Trophoblast cell (in vitro differentiated cells and primary cell): Measurements from ENCODE around the gene MPZL1.
"Not testable (repeated sequence)": the region's sequence is repeated elsewhere in the genome, so short reads cannot be mapped to it uniquely, and the experiment has no call there.

Experiments
- DNase-seq, 2 donors: peaks; one replicate each; pipeline ENCODE4 v3.0.0-alpha.2; 2016
- H2AFZ ChIP-seq: 2 replicates; pipeline ENCODE4 v1.6.1; 2013; ENCODE audit warnings: low read length, moderate library complexity, mild to moderate bottlenecking; ENCODE audit not compliant: insufficient read depth, poor library complexity
- H2AK5ac ChIP-seq: 2 replicates; pipeline ENCODE4 v1.6.1; 2013; ENCODE audit warnings: mild to moderate bottlenecking, low read length
- H2BK120ac ChIP-seq: 2 replicates; pipeline ENCODE4 v1.6.1; 2013; ENCODE audit warnings: low read length, mild to moderate bottlenecking, moderate library complexity; ENCODE audit not compliant: insufficient read depth, poor library complexity
- H2BK12ac ChIP-seq: 2 replicates; pipeline ENCODE4 v1.6.1; 2013; ENCODE audit warnings: mild to moderate bottlenecking, low read length, moderate library complexity
- H2BK5ac ChIP-seq: 2 replicates; pipeline ENCODE4 v1.6.1; 2013; ENCODE audit warnings: low read length, low read depth, moderate library complexity, mild to moderate bottlenecking; ENCODE audit not compliant: poor library complexity
- H3K14ac ChIP-seq: 2 replicates; pipeline ENCODE4 v1.6.1; 2013; ENCODE audit warnings: mild to moderate bottlenecking, low read length
- H3K18ac ChIP-seq: 2 replicates; pipeline ENCODE4 v1.6.1; 2013; ENCODE audit warnings: mild to moderate bottlenecking, low read length
- H3K23ac ChIP-seq: 2 replicates; pipeline ENCODE4 v1.6.1; 2013; ENCODE audit warnings: low read length
- H3K27ac ChIP-seq: 2 replicates; pipeline ENCODE4 v1.5.1; 2013; ENCODE audit warnings: low read depth, mild to moderate bottlenecking, inconsistent platforms, low read length, moderate library complexity
- H3K27me3 ChIP-seq: 2 replicates; pipeline ENCODE4 v1.6.1; 2013; ENCODE audit warnings: inconsistent platforms, mild to moderate bottlenecking, low read length, moderate library complexity; ENCODE audit not compliant: insufficient read depth
- H3K36me3 ChIP-seq, 2 experiments: 1 replicate in 1 of 2; 2 replicates in 1 of 2; pipeline ENCODE4 v1.6.1; 2013; ENCODE audit warnings: low read length in 2 of 2, mild to moderate bottlenecking in 2 of 2, moderate library complexity in 1 of 2; ENCODE audit not compliant: insufficient read depth in 2 of 2, control insufficient read depth in 1 of 2
- H3K4ac ChIP-seq: 2 replicates; pipeline ENCODE4 v1.6.1; 2013; ENCODE audit warnings: low read depth, mild to moderate bottlenecking, low read length, moderate library complexity
- H3K4me1 ChIP-seq, 2 experiments: 1 replicate in 1 of 2; 2 replicates in 1 of 2; pipeline ENCODE4 v1.6.1; 2013; ENCODE audit warnings: low read length in 2 of 2, mild to moderate bottlenecking in 2 of 2, moderate library complexity in 1 of 2; ENCODE audit not compliant: insufficient read depth in 2 of 2, control insufficient read depth in 1 of 2
- H3K4me2 ChIP-seq: 2 replicates; pipeline ENCODE4 v1.6.1; 2013; ENCODE audit warnings: inconsistent platforms, mild to moderate bottlenecking, low read length, moderate library complexity
- H3K4me3 ChIP-seq: 2 replicates; pipeline ENCODE4 v1.5.1; 2013; ENCODE audit warnings: mild to moderate bottlenecking, low read depth, low read length, inconsistent platforms
- H3K79me1 ChIP-seq: one replicate; pipeline ENCODE4 v1.6.1; 2013; ENCODE audit warnings: low read length
- H3K79me2 ChIP-seq: 2 replicates; pipeline ENCODE4 v1.6.1; 2013; ENCODE audit warnings: low read length, mild to moderate bottlenecking; ENCODE audit not compliant: control insufficient read depth, insufficient read depth, poor library complexity
- H3K9ac ChIP-seq: 2 replicates; pipeline ENCODE4 v1.6.1; 2013; ENCODE audit warnings: mild to moderate bottlenecking, low read length
- H3K9me3 ChIP-seq: 2 replicates; pipeline ENCODE4 v1.6.1; 2013; ENCODE audit warnings: low read depth, mild to moderate bottlenecking, control low read depth, inconsistent platforms, low read length; ENCODE audit not compliant: insufficient read depth
- H4K12ac ChIP-seq: 2 replicates; pipeline ENCODE4 v1.6.1; 2013; ENCODE audit warnings: low read depth, mild to moderate bottlenecking, low read length, moderate library complexity
- H4K8ac ChIP-seq: 2 replicates; pipeline ENCODE4 v1.6.1; 2013; ENCODE audit warnings: low read depth, mild to moderate bottlenecking, low read length, moderate library complexity
- H4K91ac ChIP-seq: one replicate; pipeline ENCODE4 v1.6.1; 2013; ENCODE audit warnings: low read depth, mild to moderate bottlenecking, low read length, moderate library complexity
- WGBS: extraction: QIAGEN DNeasy Blood & Tissue Kit; methylation state at CpG from one replicate; pipeline ENCODE4 v1.1.7; 2013; ENCODE audit warnings: missing lambda C conversion rate; ENCODE audit not compliant: insufficient read length, insufficient coverage; ENCODE audit errors: extremely low coverage; 5-methylcytosine and 5-hydroxymethylcytosine counted together

MPZL1 gene

DNA sequence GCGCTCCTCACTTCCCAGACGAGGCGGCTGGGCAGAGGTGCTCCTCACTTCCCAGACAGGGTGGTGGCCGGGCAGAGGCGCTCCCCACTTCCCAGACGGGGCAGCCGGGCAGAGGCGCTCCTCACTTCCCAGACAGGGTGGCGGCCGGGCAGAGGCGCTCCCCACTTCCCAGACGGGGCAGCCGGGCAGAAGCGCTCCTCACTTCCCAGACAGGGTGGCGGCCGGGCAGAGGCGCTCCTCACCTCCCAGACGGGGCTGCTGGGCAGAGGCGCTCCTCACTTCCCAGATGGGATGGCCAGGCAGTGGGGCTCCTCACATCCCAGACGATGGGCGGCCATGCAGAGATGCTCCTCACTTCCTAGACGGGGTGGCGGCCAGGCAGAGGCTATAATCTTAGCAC is 84.5 kb downstream of the MPZL1 start:
- H3K36me3 ChIP-seq = peaks cover 5 to 11% of the 10 kb centered on the region in 2 experiments
- not testable (repeated sequence) for H3K79me2 ChIP-seq, H3K4me3 ChIP-seq, DNase-seq, H3K79me1 ChIP-seq, H3K9ac ChIP-seq, H2AFZ ChIP-seq, H2BK12ac ChIP-seq, H3K23ac ChIP-seq, H4K12ac ChIP-seq, H2BK120ac ChIP-seq, H3K14ac ChIP-seq, H2AK5ac ChIP-seq, H3K4ac ChIP-seq, H3K18ac ChIP-seq, H3K4me1 ChIP-seq, H4K91ac ChIP-seq, H3K27ac ChIP-seq, H3K4me2 ChIP-seq, H3K9me3 ChIP-seq, H4K8ac ChIP-seq, H2BK5ac ChIP-seq, H3K27me3 ChIP-seq
- no CpG with 5 or more reads among the region's 23 CpGs for WGBS

DNA sequence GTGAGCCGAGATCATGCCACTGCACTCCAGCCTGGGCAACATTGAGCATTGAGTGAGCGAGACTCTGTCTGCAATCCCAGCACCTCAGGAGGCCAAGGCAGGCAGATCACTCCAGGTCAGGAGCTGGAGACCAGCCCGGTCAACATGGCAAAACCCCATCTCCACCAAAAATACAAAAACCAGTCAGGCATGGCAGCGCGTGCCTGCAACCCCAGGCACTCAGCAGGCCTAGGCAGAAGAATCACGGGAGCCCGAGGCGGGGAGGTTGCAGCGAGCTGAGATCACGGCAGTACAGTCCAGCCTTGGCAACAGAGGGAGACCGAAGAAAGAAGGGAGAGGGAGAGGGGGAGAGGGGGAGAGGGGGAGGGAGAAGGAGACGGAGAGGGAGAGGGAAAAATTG is 84.9 kb downstream of the MPZL1 start:
- not testable (repeated sequence) for H3K23ac ChIP-seq, H2AK5ac ChIP-seq, H3K9me3 ChIP-seq, DNase-seq, H2AFZ ChIP-seq, H3K4me1 ChIP-seq, H2BK5ac ChIP-seq, H3K27me3 ChIP-seq, H3K79me1 ChIP-seq, H2BK12ac ChIP-seq, H3K4ac ChIP-seq, H3K9ac ChIP-seq, H2BK120ac ChIP-seq, H3K36me3 ChIP-seq, H3K4me3 ChIP-seq, H3K27ac ChIP-seq, H4K91ac ChIP-seq, H3K18ac ChIP-seq, H3K4me2 ChIP-seq, H3K14ac ChIP-seq, H3K79me2 ChIP-seq, H4K12ac ChIP-seq, H4K8ac ChIP-seq
- 80% methylated on average over 1 of the region's 12 CpGs for WGBS

- Histone ChIP-seq H3K9ac (no peak overlapping the region), H4K91ac (no peak overlapping the region)
- no CpG with 5 or more reads among the region's 3 CpGs for WGBS
These were observed 86.3 kb downstream of the MPZL1 start for GRCh38 chr1:167808104-167808503.

DNA sequence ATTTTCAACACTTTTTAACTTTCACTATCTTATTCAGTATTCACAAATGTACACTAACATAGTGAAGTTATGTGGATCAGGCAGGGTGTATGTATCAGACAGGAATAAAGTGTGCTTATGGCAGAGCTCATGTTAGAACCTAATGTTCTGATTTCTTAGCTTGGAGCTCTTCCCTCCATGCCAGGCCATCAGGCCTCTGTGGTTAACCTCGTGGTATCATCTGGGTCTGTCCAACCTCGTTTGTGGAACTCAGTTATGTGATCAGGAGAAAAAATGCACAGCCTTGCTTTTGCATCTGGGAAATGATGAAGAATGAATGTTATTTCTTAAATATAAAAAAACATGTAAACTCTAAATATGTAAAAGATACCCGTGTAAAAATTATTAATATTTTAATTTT is 86.9 kb downstream of the MPZL1 start:
- WGBS = no CpG with 5 or more reads among the region's 3 CpGs
- H3K4me3 ChIP-seq = no peak overlapping the region
- H2AFZ ChIP-seq = no peak overlapping the region
- H4K8ac ChIP-seq = no peak overlapping the region
- no peak overlapping the region for H2BK12ac ChIP-seq
- no peak overlapping the region for H2AK5ac ChIP-seq
- H3K79me2 ChIP-seq = no peaks in the 10 kb centered on the region
- H3K18ac ChIP-seq = no peak overlapping the region
- no peak overlapping the region for H3K14ac ChIP-seq
- no peak overlapping the region for H2BK120ac ChIP-seq
- H3K27ac ChIP-seq = no peak overlapping the region
- no peaks in the 10 kb centered on the region for H3K79me1 ChIP-seq
- no peak overlapping the region for H3K9ac ChIP-seq
- no peak for DNase-seq
- H4K12ac ChIP-seq = no peak overlapping the region
- no peaks in the 10 kb centered on the region for H3K4me1 ChIP-seq
- no peaks in the 10 kb centered on the region for H3K27me3 ChIP-seq
- peaks cover 0 to 3% of the 10 kb centered on the region in 2 experiments for H3K36me3 ChIP-seq
- H4K91ac ChIP-seq = no peak overlapping the region
- peaks cover 7% of the 10 kb centered on the region for H3K9me3 ChIP-seq
- H2BK5ac ChIP-seq = no peak overlapping the region
- no peak overlapping the region for H3K4ac ChIP-seq
- H3K4me2 ChIP-seq = no peak overlapping the region
- no peak overlapping the region for H3K23ac ChIP-seq

More at GRCh38 chr1:167808104-167808503, 86.3 kb downstream of the MPZL1 start:
- Histone ChIP-seq H2AK5ac (no peak overlapping the region), H3K4me1 (no peaks in the 10 kb centered on the region), H2BK5ac (no peak overlapping the region), H3K79me2 (no peaks in the 10 kb centered on the region), H3K79me1 (no peaks in the 10 kb centered on the region), H2BK120ac (no peak overlapping the region), H3K9me3 (peaks cover 7% of the 10 kb centered on the region), H4K12ac (no peak overlapping the region), H3K23ac (no peak overlapping the region), H3K27ac (no peak overlapping the region), H3K18ac (no peak overlapping the region), H4K8ac (no peak overlapping the region), H3K4ac (no peak overlapping the region), H3K27me3 (no peaks in the 10 kb centered on the region), H2BK12ac (no peak overlapping the region), H3K4me3 (no peak overlapping the region), H3K4me2 (no peak overlapping the region), H2AFZ (no peak overlapping the region), H3K36me3 (peaks cover 0 to 3% of the 10 kb centered on the region in 2 experiments), H3K14ac (no peak overlapping the region)
- DNase-seq = no peak
